Mesodermal cell (in vitro differentiated cells): ENCODE measurements around the gene USP16.
A peak's percentile ranks its signal among the peaks of the same experiment; 100 is the strongest.
"Not testable (repeated sequence)": the region's sequence is repeated elsewhere in the genome, so short reads cannot be mapped to it uniquely, and the experiment has no call there.

Experiments used
- H3K27ac ChIP-seq: 2 replicates; pipeline ENCODE4 v1.7.0; 2013; ENCODE audit warnings: mild to moderate bottlenecking, low read depth, low read length, moderate library complexity; ENCODE audit not compliant: severe bottlenecking
- H3K36me3 ChIP-seq: 2 replicates; pipeline ENCODE4 v1.7.1; 2013; ENCODE audit warnings: mild to moderate bottlenecking, low read length, moderate library complexity; ENCODE audit not compliant: control insufficient read depth, insufficient read depth
- H3K4me1 ChIP-seq: one replicate; pipeline ENCODE4 v1.7.1; 2013; ENCODE audit warnings: mild to moderate bottlenecking, low read length; ENCODE audit not compliant: insufficient read depth, control insufficient read depth, poor library complexity, severe bottlenecking
- H3K4me3 ChIP-seq: 2 replicates; pipeline ENCODE4 v1.7.0; 2013; ENCODE audit warnings: low read length, control low read depth, mild to moderate bottlenecking; ENCODE audit not compliant: insufficient read depth, poor library complexity, severe bottlenecking; ENCODE audit errors: extremely low read depth
- H3K9me3 ChIP-seq: 2 replicates; pipeline ENCODE4 v1.7.1; 2013; ENCODE audit warnings: mild to moderate bottlenecking, low read length, moderate library complexity; ENCODE audit not compliant: control insufficient read depth
- WGBS, 2 experiments: methylation state at CpG; one replicate each; pipeline ENCODE4 v1.1.5; 2013; ENCODE audit warnings: missing lambda C conversion rate in 2 of 2; ENCODE audit not compliant: insufficient coverage in 2 of 2; 5-methylcytosine and 5-hydroxymethylcytosine counted together

USP16 gene

GRCh38 chr21:29073222-29074006 is 48.9 kb downstream of the USP16 start, which contains the start of gene CCT8:
Gene CCT8, minus strand, starts transcription at chr21:29073648. Its CDS starts 58 bp downstream, at chr21:29073590.
- H3K4me1 ChIP-seq, result peaks cover 12% of the 10 kb centered on the region
- WGBS, 2 experiments, result 0% methylated on average over 46 to 56 of the region's 62 CpGs

DNA sequence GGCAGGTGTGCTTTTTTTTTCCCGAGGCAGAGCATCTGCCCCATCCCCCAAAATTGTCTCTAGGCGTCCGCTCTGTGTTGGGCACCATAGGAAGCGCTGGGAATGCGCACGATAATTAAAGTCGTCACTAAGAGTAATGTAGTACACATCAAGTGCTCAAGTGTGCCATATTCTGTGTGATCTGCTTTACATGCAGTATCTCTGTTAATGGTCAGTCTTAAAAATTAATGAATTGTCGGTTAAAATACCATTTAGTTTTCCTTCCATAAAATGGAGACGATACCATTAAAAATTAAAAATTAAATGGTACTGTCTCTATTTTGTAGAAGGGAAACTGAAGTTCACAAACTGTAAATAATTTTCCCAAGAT is 49.5 kb downstream of the USP16 start:
- peaks cover 11% of the 10 kb centered on the region for H3K36me3 ChIP-seq
- H3K4me3 ChIP-seq, result peak overlapping the region; percentile 97
- no peaks in the 10 kb centered on the region for H3K9me3 ChIP-seq
- H3K27ac ChIP-seq, result peak overlapping the region; percentile 94
- 0% methylated on average over 5 to 6 of the region's 9 CpGs for WGBS, 2 experiments
- peaks cover 12% of the 10 kb centered on the region for H3K4me1 ChIP-seq

More at GRCh38 chr21:29073222-29074006, 48.9 kb downstream of the USP16 start, which contains the start of gene CCT8:
- peak within 1 kb of the TSS; percentile 94 for H3K27ac ChIP-seq
- peaks cover 17% of the 10 kb centered on the region for H3K36me3 ChIP-seq
- no peaks in the 10 kb centered on the region for H3K9me3 ChIP-seq
- H3K4me3 ChIP-seq, result peak within 1 kb of the TSS; percentile 97

DNA sequence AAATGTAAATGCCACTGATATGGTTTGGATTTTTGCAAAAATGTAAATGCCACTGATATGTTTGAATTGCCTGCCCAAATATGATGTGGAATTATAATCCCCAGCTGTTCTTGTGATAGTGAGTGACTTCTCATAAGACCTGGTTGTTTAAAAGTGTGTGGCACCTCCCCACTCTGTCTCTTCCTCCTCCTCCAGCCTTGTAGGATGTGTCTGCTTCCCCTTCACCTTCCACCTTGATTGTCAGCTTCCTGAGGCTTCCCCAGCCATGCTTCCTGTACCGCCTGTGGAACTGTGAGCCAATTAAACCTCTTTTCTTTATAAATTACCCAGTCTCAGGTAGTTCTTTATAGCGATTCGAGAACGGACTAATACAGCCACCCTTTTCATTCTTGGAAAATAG is 50.3 kb downstream of the USP16 start:
- no peaks in the 10 kb centered on the region for H3K9me3 ChIP-seq
- WGBS, 2 experiments, result 83 to 86% methylated on average over 1 of the region's 4 CpGs
- H3K36me3 ChIP-seq, result peaks cover 10% of the 10 kb centered on the region
- H3K27ac ChIP-seq, result no peak overlapping the region
- H3K4me1 ChIP-seq, result peaks cover 12% of the 10 kb centered on the region
- no peak overlapping the region for H3K4me3 ChIP-seq

- Histone ChIP-seq H3K4me1 (peaks cover 12% of the 10 kb centered on the region), H3K27ac (no peak overlapping the region), H3K9me3 (no peaks in the 10 kb centered on the region), H3K36me3 (peaks cover 2% of the 10 kb centered on the region), H3K4me3 (no peak overlapping the region)
- WGBS, 2 experiments, result 93 to 97% methylated on average over 5 to 6 of the region's 9 CpGs
Observed at GRCh38 chr21:29075706-29076466, 51.4 kb downstream of the USP16 start.

GRCh38 chr21:29076731-29077640 is 52.5 kb downstream of the USP16 start:
- 92 to 97% methylated on average over 28 to 34 of the region's 50 CpGs for WGBS, 2 experiments
- not testable (repeated sequence) for H3K4me3 ChIP-seq

DNA sequence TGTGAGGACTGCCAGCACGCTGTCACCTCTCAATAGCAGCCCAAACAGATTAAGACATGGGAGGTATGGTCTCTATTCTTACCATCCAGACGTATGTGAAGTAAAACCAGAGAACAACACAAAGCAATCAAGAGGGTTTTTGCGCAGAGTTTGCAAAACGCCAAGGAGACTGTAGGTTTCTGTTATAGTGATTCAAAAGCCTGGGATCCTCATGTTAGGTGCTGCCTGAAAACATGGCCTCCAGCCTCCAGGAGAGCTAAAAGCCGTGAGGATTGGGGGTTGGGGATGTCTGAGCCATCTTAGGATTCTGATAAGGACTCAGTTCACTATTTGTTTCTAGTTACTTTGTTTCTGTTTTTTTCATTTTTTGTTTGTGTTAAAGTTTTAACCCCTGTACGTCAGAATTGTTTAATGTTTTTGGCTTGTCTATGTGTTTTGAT is 53.2 kb downstream of the USP16 start:
- Histone ChIP-seq H3K4me1 (no peaks in the 10 kb centered on the region), H3K36me3 (no peaks in the 10 kb centered on the region), H3K9me3 (no peaks in the 10 kb centered on the region), H3K4me3 (no peak overlapping the region), H3K27ac (no peak overlapping the region)
- 78 to 98% methylated on average over 2 to 4 of the region's 6 CpGs for WGBS, 2 experiments

More at GRCh38 chr21:29076731-29077640, 52.5 kb downstream of the USP16 start:
- H3K36me3 ChIP-seq, H3K9me3 ChIP-seq, H3K4me1 ChIP-seq, H3K27ac ChIP-seq: not testable (repeated sequence)

GRCh38 chr21:29078869-29079767 is 54.6 kb downstream of the USP16 start:
- H3K4me1 ChIP-seq, result no peaks in the 10 kb centered on the region
- H3K4me3 ChIP-seq, result no peak overlapping the region
- H3K9me3 ChIP-seq, result no peaks in the 10 kb centered on the region
- no peaks in the 10 kb centered on the region for H3K36me3 ChIP-seq
- no peak overlapping the region for H3K27ac ChIP-seq
- 94% methylated on average over 7 of the region's 8 CpGs for WGBS, 2 experiments

- Histone ChIP-seq H3K4me1 (no peaks in the 10 kb centered on the region), H3K4me3 (no peak overlapping the region), H3K36me3 (no peaks in the 10 kb centered on the region), H3K27ac (no peak overlapping the region), H3K9me3 (no peaks in the 10 kb centered on the region)
- WGBS, 2 experiments, result 86 to 98% methylated on average over 4 to 6 of the region's 6 CpGs
Observed at GRCh38 chr21:29080454-29080941, 56.0 kb downstream of the USP16 start.

DNA sequence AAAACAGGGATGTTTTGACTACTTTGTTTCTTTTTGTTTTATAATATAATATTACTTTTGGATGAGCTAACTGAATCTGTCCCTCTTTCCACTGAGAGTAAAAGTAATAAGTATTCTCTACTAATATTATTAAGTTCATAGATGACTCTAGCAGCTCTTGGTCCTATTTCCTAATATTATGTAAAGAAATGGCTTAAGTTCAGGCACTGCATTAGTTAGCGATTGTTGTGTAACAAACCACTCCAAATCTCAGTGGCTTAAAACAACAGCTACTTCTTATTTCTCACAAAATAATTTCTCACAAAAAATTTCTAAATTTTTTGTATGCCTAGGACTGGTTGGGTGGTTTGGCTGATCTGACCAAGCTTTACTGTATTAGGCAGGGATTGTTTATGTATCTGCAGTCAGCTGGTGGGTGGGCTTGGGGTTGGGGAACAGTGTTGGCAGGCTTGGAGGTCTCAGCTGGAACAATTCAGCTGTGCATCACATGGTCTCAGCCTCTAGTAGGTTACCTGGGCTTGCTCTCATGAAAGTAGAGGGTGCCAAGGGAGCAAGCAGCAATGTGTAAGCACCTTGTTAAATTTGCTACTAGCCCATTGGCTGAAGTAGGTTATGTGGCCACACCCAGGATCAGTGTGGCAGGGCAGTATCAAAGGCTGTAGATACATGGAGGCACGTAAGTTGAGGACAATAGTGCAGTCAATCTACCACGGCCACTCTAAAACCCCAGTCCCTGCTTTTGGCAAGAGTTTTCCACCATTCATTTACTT is 57.8 kb downstream of the USP16 start:
- no peaks in the 10 kb centered on the region for H3K4me1 ChIP-seq
- H3K27ac ChIP-seq, result no peak overlapping the region
- 92% methylated on average over 2 of the region's 3 CpGs; no CpG with 5 or more reads in 1 of the 2 experiments for WGBS, 2 experiments
- H3K9me3 ChIP-seq, result no peaks in the 10 kb centered on the region
- H3K4me3 ChIP-seq, result no peak overlapping the region
- no peaks in the 10 kb centered on the region for H3K36me3 ChIP-seq
